GM19025 (cell line): Measurements from ENCODE around the gene RTEL1.
A peak's percentile ranks its signal among the peaks of the same experiment; 100 is the strongest.
"Not testable (repeated sequence)": the region's sequence is repeated elsewhere in the genome, so short reads cannot be mapped to it uniquely, and the experiment has no call there.

ENCODE experiments used
- ATAC-seq: cut with Tn5 transposase; IDR thresholded peaks from one replicate; pipeline ENCODE4 v1.9.1; 2021; ENCODE audit warnings: mild to moderate bottlenecking, low read depth, moderate library complexity; ENCODE audit not compliant: unreplicated experiment

RTEL1 gene

DNA sequence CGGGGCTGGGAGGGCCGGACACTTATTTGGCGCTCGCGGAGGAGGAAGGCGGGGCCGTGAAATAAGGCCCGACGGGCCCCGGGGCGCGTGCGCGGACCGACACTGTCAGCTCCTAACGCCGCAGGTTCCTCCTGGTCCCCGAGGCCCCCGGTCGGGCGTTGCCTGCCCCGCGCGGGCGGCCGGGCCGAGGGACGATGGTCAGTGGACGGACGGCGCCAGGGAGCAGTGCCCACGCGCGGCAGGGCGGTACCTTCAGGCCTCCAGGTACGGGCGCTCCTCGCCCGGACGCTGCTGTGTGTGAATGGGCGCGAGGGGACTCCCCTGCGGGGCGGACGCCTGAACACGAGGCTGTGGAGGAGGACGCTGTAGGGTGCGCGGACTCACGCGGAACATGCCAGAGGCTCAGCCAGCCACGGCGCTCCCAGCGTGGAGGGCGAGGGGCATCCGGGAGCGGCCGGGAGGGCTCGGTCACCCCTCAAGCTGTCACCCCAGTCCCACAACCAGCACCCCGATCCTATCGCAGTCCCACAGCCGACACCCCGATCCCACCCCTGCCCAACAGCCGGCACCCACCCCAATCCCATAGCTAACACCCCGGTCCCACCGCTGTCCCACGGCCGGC, 30.9 kb upstream of the RTEL1 start:
- ATAC-seq = peak; percentile 68

DNA sequence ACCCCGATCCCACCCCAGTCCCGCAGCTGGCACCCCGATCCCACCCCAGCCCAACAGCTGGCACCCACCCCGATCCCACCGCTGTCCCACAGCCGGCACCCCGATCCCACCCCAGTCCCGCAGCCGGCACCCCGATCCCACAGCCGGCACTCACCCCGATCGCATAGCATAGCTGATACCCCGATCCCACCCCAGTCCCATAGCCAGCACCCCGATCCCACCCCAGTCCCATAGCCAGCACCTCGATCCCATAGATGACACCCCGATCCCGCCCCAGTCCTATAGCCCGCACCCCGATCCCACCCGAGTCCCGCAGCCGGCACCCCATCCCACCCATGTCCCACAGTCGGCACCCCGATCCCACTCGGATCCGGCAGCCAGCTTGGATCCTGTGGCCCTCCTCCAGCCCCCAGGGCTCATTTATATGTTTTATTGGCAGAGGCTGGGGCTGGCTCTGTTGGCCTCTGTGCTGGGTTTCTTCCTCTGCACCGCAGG, 30.3 kb upstream of the RTEL1 start:
- no peak for ATAC-seq

DNA sequence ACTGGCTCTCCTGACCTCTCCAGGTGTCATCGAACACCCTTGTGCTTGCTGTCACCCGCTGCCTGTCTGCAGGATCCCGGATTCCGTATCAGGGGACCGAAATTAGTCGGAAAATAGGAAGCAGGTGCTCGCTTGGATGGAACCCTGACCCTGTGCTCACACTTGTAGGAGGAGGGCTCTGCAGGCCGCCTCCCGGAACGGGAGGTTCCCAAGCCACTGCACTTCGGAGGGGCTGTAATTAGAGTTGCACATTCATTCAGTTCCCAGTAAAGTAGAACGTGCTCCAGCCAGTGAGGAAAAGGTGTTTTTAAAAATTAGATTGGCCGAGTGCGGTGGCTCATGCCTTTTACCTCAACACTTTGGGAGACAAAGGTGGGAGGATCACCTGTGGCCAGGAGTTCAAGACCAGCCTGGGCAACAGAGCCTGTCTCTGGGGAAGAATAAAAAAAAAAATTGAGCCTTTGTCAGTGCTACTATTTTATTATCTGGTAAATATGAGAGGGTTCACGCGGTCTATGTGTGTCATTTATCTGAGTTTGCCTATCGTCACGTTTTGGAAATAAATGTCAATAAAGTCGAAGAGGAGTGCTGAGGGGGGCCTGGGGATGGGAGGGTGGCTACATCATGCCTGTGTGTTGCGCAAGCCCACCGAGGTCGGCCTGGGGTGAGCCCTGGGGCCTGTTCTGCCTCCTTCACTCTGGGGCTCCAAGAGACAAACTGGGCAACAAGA, 29.7 kb upstream of the RTEL1 start:
- ATAC-seq = no peak

DNA sequence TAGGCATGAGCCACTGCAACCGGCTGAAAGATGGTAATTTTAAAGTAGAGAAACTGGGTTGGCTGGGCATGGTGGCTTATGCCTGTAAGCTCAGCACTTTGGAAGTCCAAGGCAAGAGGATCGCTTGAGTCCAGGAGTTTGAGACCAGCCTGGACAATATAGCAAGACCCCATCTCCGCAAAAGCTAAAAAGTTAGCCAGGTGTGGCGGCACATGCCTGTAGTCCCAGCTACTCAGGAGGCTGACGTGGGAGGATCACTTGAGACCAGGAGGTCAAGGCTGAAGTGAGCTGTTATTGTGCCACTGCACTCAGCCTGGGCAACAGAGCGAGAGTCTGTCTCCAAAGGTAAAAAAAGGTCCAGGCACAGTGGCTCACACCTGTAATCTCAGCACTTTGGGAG, 27.2 kb upstream of the RTEL1 start:
- ATAC-seq = not testable (repeated sequence)

DNA sequence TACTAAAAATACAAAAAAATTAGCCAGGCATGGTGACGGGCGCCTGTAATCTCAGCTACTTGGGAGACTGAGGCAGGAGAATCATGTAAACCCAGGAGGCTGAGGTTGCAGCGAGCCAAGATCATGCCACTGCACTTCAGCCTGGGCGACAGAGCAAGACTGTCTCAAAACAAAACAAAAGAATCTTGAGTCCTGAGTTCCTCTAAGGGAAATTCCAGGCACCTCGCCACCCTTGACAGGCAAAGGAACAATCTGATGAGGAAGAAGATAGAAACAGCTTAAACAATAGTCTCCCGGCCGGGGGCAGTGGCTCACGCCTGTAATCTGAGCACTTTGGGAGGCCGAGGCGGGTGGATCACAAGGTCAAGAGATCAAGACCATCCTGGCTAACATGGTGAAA, 26.7 kb upstream of the RTEL1 start:
- not testable (repeated sequence) for ATAC-seq

DNA sequence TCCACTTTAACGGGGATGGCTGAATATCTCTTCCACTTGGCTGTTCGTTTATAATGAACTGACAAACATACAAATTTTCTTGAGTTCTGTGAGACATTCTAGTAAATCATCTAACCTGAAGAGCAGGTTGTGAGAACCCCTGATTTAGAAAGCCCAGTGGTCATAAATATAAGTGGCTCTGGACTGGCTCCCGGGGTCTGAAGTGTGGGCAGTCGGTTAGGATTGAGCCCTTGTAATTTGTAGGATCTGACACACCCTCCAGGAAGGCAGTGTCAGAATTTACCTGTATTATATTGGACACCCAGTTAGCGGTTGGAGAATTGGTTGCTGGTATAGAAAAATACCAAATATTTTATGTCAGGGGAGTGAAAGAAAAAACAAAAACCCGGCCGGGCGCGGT, 24.4 kb upstream of the RTEL1 start:
- ATAC-seq = no peak

DNA sequence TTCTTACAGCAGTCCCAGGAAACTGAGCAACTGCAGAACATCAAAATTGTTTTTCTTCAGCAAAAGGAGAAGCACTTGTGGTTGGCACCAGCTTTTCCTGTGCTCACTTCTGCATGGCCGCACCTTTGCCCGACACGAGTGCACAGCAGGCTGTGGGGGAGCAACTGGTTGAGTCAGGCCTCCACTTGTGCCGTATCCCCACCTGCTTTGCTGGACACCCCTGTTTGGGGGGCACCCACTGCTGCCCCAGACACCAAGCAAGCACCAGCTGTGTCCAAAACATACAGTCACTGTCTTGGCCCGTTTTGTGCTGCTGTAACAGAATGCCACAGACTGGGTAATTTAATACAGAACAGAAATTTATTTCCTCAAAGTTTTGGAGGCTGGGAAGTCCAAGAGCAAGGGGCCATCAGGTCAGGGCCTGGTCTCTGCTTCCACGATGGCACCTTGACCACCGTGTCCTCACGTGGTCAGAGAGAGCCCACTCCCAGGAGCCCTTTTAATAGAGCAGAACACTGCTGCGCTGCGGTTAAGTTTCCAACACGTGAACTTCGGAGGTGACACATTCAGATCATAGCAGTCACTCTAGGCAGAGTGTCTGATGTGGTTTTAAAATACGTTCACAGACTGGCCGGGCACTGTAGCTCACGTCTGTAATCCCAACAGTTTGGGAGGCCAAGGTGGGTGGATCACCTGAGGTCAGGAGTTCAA, 22.5 kb upstream of the RTEL1 start:
- no peak for ATAC-seq

DNA sequence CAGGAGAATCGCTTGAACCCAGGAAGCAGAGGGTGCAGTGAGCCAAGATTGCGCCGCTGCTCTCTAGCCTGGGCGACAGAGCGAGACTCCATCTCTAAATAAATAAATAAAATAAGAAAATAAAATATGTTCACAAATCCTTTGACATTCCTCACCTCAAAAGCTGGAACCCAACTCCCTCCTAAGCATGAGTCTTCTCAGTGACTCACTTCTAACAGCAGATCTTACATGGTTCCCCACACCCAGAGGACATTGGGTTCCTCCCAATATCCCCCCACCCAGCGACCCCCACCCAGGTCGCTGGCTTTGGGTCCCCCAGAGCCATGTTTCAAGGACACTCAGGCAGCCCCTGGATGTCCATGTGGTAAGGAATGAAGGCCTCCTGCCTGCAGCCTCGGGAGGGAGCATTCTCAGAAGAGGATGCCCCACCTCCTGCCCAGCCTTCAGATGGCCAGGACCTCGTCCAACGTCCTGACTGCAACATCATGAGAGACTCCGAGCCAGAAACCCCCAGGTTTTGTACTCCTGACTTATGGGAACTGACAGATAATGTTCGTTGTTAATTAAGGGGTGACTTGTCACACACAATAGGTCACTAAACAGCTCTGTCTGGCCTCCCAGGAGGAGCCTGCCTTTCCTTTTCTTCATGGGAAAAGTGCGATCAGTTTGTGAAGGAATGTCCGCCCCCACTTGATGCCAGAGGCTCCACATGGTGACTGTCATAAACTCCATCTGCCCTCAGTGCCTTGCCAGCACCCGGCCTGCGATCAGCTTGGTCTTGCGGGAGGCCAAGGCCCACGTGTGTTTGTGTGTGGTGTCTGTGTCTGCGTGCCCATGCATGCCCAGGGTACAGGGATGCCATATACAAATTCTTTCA, 21.1 kb upstream of the RTEL1 start:
- no peak for ATAC-seq

DNA sequence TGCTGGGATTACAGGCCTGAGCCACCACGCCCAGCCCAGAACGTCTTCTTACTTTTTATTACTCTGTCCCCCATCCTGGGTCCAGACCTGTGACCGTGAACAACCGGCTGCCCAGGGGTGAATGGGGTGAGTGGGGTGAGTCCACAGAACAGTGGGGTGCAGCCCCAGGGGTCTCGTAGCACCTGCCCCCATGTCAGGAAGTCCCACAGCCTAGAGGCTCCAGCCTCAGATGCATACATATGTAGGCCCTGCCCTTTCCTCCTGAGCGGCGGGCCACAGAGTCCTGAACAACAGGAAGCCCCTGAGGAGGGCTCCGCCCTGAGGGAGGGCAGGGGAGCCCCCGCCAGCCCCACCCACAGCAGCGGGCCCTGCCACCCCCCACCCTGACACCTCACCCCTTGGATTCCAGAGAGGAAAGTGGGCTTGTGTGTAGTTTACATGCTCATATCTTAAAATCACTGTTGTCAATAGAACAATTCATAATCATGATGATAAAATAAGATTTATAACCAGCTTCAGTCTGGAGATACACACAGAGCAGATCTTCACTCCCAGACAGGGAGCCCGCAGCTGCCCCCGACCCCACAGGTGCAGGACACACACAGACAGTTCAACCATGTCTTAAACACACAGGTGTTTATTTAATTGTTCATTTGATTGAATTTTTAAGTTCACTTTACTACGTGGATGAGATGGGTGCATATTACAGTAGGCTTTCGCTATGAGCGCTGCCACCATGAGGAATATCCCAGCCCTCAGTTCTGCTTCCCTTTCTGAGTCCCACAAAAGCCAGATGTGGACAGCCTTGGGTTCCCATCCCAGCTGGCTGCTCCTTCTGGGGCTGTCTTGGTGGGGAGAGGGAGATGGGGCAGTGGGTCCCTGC, 18.8 kb upstream of the RTEL1 start:
- no peak for ATAC-seq

DNA sequence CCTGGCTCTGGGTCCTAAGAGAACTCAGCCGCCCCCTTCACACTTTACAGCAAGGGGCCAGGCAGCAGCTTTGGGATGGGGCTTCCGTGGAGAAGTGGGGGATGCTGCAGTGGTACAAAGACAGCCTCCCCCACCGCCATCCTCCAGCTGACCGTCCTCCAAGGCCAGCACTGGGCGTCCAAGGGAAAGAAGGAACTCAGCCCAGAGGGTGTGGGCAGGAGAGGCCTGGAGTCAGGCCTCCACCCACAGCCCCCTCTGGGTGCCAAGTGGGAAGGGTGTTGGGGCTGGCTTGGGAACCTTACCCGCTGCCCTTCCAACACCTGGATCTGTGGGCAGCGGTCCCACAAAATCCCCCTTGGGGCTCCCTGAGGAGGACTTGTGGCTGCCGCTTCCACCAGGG, 18.0 kb upstream of the RTEL1 start:
- no peak for ATAC-seq

DNA sequence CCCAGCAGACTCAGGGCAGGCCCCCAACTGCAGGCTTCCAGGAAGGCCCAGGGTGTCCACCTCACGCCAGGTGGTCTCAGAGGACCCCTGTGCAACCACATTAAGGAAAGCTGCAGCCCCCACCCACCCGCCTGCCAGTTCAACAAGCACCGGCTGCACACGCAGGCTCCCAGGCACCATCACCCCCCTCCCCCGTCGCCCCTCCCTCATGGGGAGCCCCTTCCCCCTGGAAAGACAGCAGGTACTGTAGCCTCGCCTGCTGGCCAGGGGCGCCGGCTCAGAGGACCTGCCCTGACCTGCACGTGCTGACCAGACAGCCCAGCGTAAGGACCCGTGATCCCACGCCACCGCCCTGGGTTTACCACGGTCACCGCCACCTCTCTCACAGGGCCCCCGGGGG, 17.4 kb upstream of the RTEL1 start:
- not testable (repeated sequence) for ATAC-seq

DNA sequence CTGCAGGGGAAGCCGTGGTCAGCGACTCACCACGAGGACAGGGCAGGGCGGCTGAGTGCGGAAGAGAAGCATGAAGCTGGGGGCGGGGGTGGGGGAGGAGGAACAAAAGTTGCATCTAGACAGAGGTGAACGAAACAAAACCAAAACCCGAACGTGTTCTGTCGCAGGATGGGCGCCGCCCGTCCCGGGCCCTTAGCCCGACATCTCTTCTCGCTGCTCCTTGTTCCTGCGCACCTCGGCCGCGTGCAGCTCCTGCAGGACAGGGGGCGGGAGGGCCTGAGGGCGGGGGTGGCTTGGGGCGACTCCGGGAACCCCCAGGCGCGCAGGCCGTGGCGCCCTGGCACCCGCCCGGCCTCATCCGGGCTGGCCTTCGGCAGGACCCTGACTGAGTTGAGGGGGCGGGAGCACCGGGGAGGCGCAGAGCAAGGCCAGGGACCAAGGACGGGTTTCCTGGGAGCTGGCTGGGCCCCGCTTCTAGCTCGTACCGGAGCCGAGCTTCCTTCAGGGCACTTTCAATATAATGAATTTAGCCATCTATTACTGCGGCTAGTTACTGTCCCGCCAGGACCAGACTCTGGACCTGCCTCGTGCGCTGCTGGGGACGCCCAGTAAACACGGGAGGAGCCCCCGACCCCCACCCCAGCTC, 16.8 kb upstream of the RTEL1 start:
- peak; percentile 20 for ATAC-seq

DNA sequence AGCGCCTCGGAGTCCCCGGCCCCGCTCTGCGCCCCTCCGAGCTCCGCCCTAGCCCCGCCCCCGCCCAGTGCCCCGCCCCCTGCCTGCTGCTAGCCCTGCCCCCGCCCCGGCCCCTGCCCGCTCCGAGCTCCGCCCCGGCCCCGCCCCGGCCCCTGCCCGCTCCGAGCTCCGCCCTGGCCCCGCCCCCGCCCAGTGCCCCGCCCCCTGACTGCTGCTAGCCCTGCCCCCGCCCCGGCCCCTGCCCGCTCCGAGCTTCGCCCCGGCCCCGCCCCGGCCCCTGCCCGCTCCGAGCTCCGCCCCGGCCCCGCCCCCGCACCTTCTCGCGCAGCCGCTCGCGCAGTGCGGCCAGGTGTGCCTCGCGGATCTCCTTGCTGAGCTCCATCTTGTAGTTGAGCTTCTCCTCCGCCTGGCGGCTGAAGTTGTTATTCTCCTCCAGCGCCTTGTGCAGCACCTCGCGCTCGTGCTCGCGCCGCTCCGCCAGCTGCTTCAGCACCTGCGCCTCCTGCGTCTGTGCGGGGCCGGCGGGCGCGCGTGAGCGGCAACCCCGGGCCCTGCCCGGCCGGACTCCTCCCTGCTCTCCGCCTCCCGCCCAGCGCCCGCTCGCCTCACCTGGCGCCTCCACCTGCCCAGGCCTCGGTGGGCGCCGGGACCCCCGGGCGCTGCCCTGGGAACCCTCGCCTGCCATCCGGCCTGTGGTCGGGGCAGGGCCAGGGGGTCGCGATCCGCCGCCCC, 16.2 kb upstream of the RTEL1 start:
- ATAC-seq = peak; percentile 67

DNA sequence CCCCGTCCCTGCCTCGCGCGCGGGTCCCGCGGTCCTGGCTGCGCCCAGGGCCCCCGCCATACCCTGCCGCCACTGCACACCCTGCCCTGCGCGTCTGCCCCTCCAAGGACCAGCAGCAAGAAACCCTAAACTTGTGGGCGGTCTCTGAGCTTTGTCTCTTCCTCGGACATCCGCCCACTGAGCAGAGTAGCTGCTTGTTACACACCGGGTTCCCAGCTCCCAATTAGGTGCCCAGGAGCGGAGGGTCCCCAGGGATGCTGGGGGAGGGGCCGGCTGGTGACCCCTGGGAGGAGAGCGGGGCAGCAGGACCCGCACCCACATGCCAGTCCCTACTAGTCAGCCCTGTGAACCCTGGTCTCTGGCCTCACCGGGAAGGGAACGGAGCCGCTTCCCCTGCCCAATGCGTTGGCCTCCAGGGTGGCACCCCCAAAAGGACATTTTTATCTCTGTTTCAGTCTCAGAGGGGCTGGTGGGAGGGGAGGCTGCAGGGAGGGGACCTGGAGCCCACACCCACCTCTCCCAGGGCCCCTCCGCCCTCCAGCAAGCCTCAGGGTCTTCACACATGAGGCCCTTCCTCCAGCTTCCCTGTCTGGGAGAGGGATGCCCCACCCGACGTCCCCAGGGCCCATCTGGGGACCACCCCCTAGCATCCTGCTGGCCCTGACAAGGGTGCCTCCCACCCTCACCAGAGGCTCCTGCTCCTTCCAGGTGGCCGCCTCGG, 15.4 kb upstream of the RTEL1 start:
- no peak for ATAC-seq

DNA sequence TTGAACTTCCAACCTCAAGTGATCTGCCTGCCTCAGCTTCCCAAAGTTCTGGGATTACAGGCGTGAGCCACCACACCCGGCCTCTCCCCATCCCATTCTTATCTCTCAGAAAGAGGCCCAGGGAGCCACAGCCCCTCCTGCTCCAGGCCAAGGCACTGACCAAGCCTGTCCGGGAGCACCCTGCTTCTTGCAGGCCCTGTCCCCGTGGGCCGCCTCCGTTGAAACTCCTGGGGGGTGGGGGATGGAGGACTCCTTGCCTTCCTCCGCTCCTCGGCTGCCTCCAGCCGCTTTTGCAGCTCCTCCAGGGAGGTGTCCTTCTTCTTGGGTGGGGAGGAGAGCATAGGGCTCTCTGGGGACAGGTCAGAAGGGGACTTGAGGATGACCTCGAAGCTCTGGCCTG, 14.6 kb upstream of the RTEL1 start:
- no peak for ATAC-seq

DNA sequence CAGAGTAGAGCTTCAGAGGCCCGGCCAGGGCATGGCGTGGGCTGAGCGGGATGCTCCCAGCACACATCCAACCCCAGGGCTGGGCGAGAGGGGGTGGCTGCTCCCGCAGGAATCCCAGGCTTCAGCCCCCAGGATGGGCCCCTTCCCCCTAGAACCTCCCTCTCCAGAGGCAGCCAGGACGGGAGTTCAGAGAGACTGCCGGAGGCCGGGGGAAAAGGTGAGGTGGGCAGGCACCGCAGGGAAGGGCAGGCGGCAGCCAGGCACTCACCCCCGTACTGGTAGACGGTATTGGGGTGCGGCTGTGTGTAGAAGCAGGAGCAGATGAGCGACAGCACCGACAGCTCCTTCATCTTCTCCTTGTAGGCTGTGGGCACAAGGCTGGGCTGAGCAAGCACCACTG, 14.2 kb upstream of the RTEL1 start:
- ATAC-seq = no peak

DNA sequence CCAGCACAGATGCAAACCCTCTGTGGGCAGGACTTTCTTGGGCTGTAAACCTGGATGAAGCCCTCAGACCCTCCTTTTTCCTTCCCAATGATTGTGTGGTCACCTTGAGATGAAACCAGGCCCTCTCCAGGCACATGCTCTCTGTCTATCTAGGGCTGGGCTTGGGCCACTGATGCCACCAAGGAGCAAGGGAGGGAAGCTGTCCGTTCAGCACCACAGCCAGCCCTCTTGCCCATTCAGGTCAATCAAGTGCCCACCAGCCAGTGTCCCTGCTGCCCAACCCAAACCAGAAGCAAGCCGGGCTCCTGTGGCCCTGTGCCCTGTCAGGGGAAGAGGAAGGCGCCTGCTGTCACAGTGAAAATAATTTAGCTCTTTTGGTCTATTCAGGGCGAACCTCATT, 12.9 kb upstream of the RTEL1 start:
- no peak for ATAC-seq

DNA sequence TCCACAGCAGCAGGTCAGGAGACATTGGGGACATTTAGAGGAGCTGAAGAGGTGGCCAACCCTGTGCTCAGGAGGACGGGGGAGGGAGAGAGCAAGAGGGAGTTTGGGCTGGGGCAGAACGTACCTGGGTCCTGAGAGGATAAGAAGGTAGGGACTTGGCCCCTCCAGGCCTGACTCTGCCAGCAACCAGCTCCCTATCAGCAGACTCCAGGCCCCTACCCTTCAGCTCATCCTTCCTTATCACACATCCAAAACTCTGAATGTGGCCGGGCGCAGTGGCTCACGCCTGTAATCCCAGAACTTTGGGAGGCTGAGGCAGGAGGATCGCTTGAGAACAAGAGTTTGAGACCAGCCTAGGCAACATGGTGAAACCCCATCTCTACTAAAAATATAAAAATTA, 9.9 kb upstream of the RTEL1 start:
- ATAC-seq = no peak
